C4-2B (cell line): ENCODE data around the gene TTC28.
"Not testable (repeated sequence)": the region's sequence is repeated elsewhere in the genome, so short reads cannot be mapped to it uniquely, and the experiment has no call there.

Source experiments
- H3K27ac ChIP-seq: fragments of 450-650 bp; 2 replicates; pipeline ENCODE4 v1.5.1; 2017
- ZFX ChIP-seq: fragments of 450-650 bp; IDR thresholded peaks from 2 replicates; pipeline ENCODE4 v1.6.1; 2017
- TF ChIP-seq, protein P1 (sequence below): fragments of 450-650 bp; conservative IDR thresholded peaks from 2 replicates; pipeline ENCODE4 v1.5.1; 2017; ENCODE audit warnings: mild to moderate bottlenecking

The TTC28 gene

DNA sequence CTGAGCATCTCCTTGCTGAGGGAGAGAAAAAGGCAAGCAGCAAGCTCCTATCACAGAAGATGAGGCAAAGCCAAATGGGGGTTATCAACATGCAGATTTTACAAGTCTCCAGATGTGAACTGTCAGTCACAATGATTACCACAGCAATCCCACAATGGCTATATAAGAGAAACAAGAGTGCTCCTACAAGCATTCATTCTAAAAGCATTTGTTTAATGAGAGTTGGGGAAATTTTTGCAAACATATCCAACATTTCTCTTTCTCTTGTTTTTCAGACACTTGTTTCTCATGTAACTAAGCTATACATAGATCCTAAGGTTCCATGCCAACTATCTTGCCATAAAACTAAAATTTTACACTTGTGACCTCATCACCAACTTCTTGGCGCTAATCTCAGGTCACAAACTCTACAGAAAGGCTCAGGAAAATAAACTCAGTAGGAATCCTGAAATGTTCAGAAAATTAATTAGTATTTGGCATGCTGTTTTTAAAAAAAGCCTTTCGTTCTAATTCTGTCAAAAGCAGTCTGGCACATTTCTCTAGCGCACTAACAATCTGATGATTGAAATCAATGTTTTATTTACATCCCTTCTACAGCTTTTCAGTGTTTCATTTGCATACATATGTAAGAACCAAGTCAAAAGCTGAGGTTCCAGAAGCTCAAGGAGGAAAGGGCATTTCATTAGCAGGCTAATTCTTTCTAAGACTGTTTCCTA lies 199.5 kb downstream of the TTC28 start:
- no peak overlapping the region for H3K27ac ChIP-seq
- TF ChIP-seq, protein P1, sequence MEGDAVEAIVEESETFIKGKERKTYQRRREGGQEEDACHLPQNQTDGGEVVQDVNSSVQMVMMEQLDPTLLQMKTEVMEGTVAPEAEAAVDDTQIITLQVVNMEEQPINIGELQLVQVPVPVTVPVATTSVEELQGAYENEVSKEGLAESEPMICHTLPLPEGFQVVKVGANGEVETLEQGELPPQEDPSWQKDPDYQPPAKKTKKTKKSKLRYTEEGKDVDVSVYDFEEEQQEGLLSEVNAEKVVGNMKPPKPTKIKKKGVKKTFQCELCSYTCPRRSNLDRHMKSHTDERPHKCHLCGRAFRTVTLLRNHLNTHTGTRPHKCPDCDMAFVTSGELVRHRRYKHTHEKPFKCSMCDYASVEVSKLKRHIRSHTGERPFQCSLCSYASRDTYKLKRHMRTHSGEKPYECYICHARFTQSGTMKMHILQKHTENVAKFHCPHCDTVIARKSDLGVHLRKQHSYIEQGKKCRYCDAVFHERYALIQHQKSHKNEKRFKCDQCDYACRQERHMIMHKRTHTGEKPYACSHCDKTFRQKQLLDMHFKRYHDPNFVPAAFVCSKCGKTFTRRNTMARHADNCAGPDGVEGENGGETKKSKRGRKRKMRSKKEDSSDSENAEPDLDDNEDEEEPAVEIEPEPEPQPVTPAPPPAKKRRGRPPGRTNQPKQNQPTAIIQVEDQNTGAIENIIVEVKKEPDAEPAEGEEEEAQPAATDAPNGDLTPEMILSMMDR, result no peak
- TF ChIP-seq ZFX, result no peak

DNA sequence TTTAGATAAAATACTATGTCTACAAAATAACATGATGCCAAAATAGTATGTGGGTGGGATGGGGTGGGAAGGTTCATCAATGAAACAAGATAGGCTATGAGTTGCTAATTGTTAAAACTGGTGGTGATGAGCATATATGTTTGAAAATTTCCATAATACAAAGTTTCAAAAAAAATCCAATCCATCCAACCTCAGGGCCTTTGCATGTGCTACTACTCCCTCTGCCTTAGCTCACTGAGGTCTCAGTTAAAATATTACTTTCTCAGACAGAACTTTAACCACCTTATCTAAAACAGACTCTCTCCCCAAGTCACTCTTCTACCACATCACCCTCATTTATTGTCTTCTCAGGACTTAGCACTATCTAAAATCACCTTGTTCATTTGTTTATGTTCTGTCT lies 201.1 kb downstream of the TTC28 start:
- TF ChIP-seq ZFX, result no peak
- TF ChIP-seq, protein P1, result no peak
- no peak overlapping the region for H3K27ac ChIP-seq

DNA sequence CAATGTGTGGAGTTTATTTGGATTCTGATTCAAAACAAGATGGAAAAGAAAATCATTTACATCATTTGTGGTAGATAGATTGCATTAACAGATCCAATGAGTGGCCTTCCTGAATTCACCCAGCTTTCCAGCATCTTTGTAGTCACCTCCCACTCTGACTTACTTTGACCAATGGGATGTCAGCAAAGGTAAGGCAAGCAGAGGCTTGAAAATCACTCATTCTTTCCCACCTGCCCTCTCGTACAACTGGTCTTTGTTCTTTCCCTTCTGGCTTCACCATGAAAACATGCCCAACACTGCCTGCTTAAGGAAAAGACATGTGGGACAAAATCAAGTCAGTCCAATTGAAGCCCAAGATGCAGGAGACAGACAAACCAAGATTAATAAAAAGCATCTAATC lies 202.1 kb downstream of the TTC28 start:
- H3K27ac ChIP-seq, result no peak overlapping the region
- TF ChIP-seq, protein P1, result no peak
- TF ChIP-seq ZFX, result no peak

DNA sequence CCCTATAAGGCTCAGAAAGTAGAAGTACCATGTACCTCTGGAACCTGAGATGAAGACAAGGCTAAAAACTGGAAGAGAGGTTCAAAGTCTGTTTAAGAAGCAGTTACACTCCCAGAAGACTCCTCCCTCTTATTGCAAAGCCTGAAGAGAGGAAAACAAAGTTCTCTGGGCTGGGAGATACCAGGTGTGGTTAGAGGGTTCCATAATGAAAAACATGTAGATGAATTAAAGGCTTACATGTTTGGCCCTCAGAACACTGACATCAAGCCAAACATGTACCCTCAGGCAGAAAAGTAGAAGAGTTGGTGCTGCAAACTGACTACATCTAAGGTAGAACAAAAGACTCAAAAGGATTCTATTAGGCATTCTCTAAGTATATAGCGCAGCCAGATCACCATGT lies 205.3 kb downstream of the TTC28 start:
- H3K27ac ChIP-seq, result no peak overlapping the region
- no peak for TF ChIP-seq ZFX
- TF ChIP-seq, protein P1, result no peak

DNA sequence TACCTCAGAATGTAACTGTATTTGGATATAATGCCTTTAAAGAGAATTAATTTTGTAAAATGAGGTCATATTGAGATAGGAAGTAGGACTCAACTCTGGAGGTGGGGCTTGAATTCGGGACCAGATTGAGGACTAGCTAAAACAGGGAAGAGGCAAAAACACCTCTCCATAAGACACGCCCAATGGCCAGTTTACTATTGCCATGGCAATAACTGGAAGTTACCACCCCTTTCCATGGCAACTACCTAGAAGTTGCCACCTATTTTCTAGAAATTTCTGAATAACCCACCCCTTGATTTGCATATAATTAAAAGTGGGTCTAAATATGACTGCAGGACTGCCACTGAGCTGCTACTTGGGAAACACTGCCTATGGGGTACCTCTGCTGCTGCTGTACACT lies 206.4 kb downstream of the TTC28 start:
- TF ChIP-seq, protein P1, result no peak
- no peak overlapping the region for H3K27ac ChIP-seq

DNA sequence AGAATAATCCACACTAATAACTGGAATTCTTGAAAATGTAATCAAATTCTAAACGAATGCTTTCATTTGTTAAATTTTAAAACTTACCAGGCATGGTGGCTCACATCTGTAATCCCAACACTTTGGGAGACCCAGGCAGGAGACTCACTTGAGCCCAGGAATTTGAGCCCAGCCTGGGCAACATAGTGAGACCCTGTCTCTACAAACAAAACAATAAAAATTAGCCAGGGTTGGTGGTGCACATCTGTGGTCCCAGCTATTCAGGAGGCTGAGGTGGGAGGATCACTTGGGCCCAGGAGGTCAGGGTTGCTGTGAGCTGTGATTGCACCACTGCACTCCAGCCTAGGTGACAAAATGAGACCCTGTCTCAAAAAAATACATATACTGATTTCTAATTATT lies 212.6 kb downstream of the TTC28 start:
- H3K27ac ChIP-seq, result not testable (repeated sequence)

DNA sequence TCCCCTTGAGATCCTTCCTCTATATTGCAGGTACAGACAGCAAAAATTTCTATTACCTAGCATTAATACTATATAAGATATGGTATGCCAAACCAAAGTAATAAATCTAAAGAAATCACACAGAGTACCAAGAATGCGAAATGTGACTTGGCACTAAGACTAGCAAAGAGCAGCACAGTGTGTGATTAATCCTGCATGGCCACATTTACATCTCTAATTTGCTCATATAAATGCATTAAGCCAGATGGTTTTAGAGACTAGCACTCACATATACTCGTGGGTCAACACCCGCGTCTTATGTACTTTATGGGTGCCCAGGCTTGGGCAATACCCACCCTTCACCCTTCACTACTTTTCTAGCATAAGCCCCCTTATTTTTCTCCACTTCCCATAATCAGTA lies 213.2 kb downstream of the TTC28 start:
- TF ChIP-seq, protein P1, result no peak
- no peak for TF ChIP-seq ZFX
- no peak overlapping the region for H3K27ac ChIP-seq

DNA sequence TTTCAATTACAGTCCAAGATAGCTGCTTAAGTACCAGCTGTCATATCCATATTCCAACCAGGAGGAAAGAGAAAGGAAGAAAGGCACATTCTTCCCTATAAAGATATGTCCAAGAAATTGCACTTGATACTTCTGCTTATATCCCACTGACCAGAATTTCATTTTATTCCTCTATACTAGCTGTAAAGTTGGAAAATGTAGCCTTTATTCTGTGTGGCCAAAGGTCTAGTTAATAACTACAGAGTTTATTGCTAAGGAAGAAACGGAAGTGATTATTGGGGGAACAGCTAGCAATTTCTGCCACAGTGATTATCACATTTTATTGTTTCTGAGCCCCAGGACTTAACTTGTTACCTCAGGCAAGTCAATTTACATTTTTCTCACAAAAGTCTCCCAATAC lies 213.8 kb downstream of the TTC28 start:
- TF ChIP-seq ZFX, result no peak
- TF ChIP-seq, protein P1, result no peak
- H3K27ac ChIP-seq, result no peak overlapping the region
